ENCODE results near the gene RNF180.

Gene RNF180

DNA sequence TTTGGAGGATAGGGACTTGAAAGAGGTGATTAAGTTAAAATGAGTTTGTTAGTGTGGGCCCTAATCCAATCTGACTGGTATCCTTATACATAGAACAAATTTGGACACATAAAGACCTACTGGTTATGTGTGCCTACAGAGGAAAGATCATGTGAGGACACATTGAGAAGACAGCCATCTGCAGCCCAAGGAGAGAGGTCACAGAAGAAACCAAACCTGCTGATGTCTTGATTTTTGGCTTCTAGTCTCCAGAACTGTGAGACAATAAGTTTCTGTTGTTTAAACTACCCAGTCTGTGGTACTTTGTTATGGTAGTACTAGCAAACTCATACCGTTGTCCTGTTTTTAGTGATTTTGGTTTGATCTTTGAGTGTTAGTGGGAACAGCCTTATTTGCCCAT, 18.3 kb downstream of the RNF180 start:
- Histone ChIP-seq H3K4me1 (ENCODE audit: control insufficient read depth, insufficient read depth, low read length) (no peaks in the 10 kb centered on the region), H3K4me3 (ENCODE audit: low read depth, low read length) (no peak overlapping the region), H3K9me3 (ENCODE audit: control insufficient read depth, insufficient read depth, low read depth, low read length) (no peaks in the 10 kb centered on the region), H3K27ac (ENCODE audit: extremely low read depth, low read depth, low read length) (no peak overlapping the region), H3K36me3 (ENCODE audit: control insufficient read depth in 2 of 2, insufficient read depth in 1 of 2, low read length in 2 of 2) (no peaks in the 10 kb centered on the region)
- ChIA-PET POLR2A (no interaction called here), CTCF (no interaction called here)
- TF ChIP-seq ZNF114 (tag by site-specific recombination; IDR thresholded peaks at IDR 0.05) (no peak), MZF1 (tag by site-specific recombination; IDR thresholded peaks at IDR 0.05; ENCODE audit: borderline replicate concordance) (no peak), HOXC10 (CRISPR knock-in tag; IDR thresholded peaks at IDR 0.05) (no peak), KLF9 (tag by site-specific recombination; IDR thresholded peaks at IDR 0.05; ENCODE audit: low read depth) (no peak), ZSCAN30 (tag by site-specific recombination; IDR thresholded peaks at IDR 0.05) (no peak)

DNA sequence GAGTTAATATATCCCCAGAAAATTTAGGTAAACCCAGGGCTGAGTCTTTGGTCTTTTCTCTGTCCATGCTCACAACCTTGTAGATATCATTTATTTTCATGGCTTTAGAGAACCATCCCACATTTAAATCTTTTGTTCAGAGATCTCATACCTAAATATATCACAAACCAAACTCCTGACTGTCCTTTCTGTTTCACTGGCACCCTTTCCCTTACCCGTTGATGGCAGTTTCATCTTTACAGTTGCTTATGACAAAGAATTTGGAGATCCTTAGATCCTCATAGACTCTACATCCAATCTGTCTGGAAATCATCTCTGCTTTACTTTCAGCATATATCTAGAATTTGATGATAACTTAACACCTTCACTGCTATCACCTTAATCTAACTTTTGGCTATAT, 19.2 kb downstream of the RNF180 start:
- H3K27ac ChIP-seq (ENCODE audit: extremely low read depth, low read depth, low read length) = no peak overlapping the region
- TF ChIP-seq OSR2 (tag by site-specific recombination; IDR thresholded peaks at IDR 0.05) (no peak), ZNF214 (tag by site-specific recombination; IDR thresholded peaks at IDR 0.05; ENCODE audit: borderline replicate concordance) (no peak), YY2 (tag by site-specific recombination; IDR thresholded peaks at IDR 0.05) (no peak), ZNF692 (tag by site-specific recombination; IDR thresholded peaks at IDR 0.05) (no peak), ZNF16 (tag by site-specific recombination; IDR thresholded peaks at IDR 0.05; ENCODE audit: low read depth) (no peak), ZNF830 (tag by site-specific recombination; IDR thresholded peaks at IDR 0.05; ENCODE audit: low read depth) (no peak), ZNF501 (tag by site-specific recombination; IDR thresholded peaks at IDR 0.05) (no peak), RBAK (tag by site-specific recombination; IDR thresholded peaks at IDR 0.05) (no peak), ZNF121 (tag by site-specific recombination; IDR thresholded peaks at IDR 0.05) (no peak), ZNF596 (tag by site-specific recombination; IDR thresholded peaks at IDR 0.05) (no peak), ZNF248 (tag by site-specific recombination; IDR thresholded peaks at IDR 0.05) (no peak)
- TF ChIP-seq, protein P1, sequence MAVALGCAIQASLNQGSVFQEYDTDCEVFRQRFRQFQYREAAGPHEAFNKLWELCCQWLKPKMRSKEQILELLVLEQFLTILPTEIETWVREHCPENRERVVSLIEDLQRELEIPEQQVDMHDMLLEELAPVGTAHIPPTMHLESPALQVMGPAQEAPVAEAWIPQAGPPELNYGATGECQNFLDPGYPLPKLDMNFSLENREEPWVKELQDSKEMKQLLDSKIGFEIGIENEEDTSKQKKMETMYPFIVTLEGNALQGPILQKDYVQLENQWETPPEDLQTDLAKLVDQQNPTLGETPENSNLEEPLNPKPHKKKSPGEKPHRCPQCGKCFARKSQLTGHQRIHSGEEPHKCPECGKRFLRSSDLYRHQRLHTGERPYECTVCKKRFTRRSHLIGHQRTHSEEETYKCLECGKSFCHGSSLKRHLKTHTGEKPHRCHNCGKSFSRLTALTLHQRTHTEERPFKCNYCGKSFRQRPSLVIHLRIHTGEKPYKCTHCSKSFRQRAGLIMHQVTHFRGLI (tag by site-specific recombination; IDR thresholded peaks at IDR 0.05) = no peak
- CTCF ChIA-PET = no interaction called here

GRCh38 chr5:64188776-64189175, 23.1 kb downstream of the RNF180 start:
- Histone ChIP-seq H3K36me3 (ENCODE audit: control insufficient read depth in 2 of 2, insufficient read depth in 1 of 2, low read length in 2 of 2) (no peaks in the 10 kb centered on the region; a peak in 1 of 3 replicates), H3K27ac (ENCODE audit: extremely low read depth, low read depth, low read length) (no peak overlapping the region), H3K4me1 (ENCODE audit: control insufficient read depth, insufficient read depth, low read length) (no peaks in the 10 kb centered on the region), H3K9me3 (ENCODE audit: control insufficient read depth, insufficient read depth, low read depth, low read length) (no peaks in the 10 kb centered on the region), H3K4me3 (ENCODE audit: low read depth, low read length) (no peak overlapping the region)
- ChIA-PET CTCF (interaction anchor here (0.6 kb wide), 2 partner anchors 36 to 1294 kb away, joined by 4 to 6 read pairs; no protein-coding TSS in a partner anchor), POLR2A (no interaction called here)
- TF ChIP-seq PRDM1 (tag by site-specific recombination; IDR thresholded peaks at IDR 0.05) (no peak), ZBTB8A (tag by site-specific recombination; IDR thresholded peaks at IDR 0.05) (no peak), ZXDB (tag by site-specific recombination; IDR thresholded peaks at IDR 0.05) (no peak), ZNF416 (tag by site-specific recombination; IDR thresholded peaks at IDR 0.05) (no peak), ZNF24 (tag by site-specific recombination; IDR thresholded peaks at IDR 0.05) (no peak), ZBTB7A (tag by site-specific recombination; IDR thresholded peaks at IDR 0.05; ENCODE audit: low read depth) (no peak), ZNF2 (tag by site-specific recombination; IDR thresholded peaks at IDR 0.05) (no peak)
- TF ChIP-seq, protein P2, sequence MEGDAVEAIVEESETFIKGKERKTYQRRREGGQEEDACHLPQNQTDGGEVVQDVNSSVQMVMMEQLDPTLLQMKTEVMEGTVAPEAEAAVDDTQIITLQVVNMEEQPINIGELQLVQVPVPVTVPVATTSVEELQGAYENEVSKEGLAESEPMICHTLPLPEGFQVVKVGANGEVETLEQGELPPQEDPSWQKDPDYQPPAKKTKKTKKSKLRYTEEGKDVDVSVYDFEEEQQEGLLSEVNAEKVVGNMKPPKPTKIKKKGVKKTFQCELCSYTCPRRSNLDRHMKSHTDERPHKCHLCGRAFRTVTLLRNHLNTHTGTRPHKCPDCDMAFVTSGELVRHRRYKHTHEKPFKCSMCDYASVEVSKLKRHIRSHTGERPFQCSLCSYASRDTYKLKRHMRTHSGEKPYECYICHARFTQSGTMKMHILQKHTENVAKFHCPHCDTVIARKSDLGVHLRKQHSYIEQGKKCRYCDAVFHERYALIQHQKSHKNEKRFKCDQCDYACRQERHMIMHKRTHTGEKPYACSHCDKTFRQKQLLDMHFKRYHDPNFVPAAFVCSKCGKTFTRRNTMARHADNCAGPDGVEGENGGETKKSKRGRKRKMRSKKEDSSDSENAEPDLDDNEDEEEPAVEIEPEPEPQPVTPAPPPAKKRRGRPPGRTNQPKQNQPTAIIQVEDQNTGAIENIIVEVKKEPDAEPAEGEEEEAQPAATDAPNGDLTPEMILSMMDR (tag by site-specific recombination; IDR thresholded peaks at IDR 0.05) = no peak
- TF ChIP-seq, protein P3, sequence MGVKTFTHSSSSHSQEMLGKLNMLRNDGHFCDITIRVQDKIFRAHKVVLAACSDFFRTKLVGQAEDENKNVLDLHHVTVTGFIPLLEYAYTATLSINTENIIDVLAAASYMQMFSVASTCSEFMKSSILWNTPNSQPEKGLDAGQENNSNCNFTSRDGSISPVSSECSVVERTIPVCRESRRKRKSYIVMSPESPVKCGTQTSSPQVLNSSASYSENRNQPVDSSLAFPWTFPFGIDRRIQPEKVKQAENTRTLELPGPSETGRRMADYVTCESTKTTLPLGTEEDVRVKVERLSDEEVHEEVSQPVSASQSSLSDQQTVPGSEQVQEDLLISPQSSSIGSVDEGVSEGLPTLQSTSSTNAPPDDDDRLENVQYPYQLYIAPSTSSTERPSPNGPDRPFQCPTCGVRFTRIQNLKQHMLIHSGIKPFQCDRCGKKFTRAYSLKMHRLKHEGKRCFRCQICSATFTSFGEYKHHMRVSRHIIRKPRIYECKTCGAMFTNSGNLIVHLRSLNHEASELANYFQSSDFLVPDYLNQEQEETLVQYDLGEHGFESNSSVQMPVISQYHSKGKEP (tag by site-specific recombination; IDR thresholded peaks at IDR 0.05) = no peak

More for the DNA sequence above, 19.2 kb downstream of the RNF180 start:
- no peaks in the 10 kb centered on the region for H3K4me1 ChIP-seq (ENCODE audit: control insufficient read depth, insufficient read depth, low read length)
- no peaks in the 10 kb centered on the region for H3K9me3 ChIP-seq (ENCODE audit: control insufficient read depth, insufficient read depth, low read depth, low read length)
- H3K4me3 ChIP-seq (ENCODE audit: low read depth, low read length) = no peak overlapping the region
- H3K36me3 ChIP-seq (ENCODE audit: control insufficient read depth in 2 of 2, insufficient read depth in 1 of 2, low read length in 2 of 2) = no peaks in the 10 kb centered on the region
- POLR2A ChIA-PET = no interaction called here
